Measurements from ENCODE around the gene HFE.
A peak's percentile ranks its signal among the peaks of the same experiment; 100 is the strongest.
"Not testable (repeated sequence)": the region's sequence is repeated elsewhere in the genome, so short reads cannot be mapped to it uniquely, and the experiment has no call there.

Gene HFE

GRCh38 chr6:26087284-26088115 is at the start of gene HFE:
Gene HFE (plus strand): TSS chr6:26087429. CDS start chr6:26087441, 12 bp downstream.
- DNase-seq, result no peak

DNA sequence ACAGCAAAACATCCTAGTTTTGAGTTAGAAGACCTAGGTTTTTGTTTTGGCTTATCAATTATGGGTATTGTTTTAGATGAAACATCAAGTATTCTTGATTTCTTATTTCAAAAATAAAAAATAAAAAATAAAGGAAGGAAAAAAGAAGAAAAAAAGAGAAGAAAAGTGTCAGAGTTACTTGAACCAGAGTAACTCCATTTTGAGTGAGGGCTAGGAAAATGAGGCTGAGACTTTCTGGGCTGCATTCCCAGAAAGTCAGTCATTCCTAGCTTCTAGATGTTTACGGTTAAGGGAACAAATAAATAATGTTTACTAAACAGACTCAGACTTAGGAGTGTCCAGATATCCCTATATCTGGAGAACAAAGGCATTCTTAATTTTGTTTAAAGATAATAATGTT is 45.3 kb upstream of the HFE start:
- no peak for DNase-seq

DNA sequence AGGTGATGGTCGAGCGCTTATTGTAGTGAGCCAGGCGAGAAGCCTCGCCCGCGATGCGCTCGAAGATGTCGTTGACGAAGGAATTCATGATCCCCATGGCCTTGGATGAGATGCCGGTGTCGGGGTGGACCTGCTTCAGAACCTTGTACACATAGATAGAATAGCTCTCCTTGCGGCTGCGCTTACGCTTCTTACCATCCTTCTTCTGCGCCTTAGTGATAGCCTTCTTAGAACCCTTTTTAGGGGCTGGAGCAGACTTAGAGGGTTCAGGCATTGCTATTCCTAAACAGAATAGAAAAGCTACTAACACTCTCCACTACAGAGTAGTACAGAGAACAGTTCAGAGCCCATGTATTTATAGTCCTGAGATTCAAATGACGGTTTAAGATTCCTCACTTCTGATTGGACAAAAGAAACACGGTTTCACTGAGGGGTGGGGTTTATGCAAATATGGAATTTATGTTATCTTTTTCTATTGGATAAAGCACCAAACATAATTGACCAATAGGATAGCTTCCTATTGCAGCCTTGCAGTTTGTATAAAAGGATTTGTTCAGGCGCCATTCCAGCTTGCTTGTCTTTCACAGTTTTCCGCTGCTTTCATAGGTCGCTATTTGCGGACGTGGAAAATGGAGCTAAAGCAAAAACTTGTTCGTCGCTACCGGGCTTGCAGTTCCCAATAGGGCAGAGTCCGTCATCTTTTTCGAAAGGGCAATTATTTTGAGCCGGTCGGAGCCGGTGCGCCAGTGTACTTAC is 43.7 kb upstream of the HFE start:
- DNase-seq, result no peak

GRCh38 chr6:26044140-26045064 is 42.8 kb upstream of the HFE start:
- DNase-seq, result no peak

GRCh38 chr6:26045065-26045927 is 41.9 kb upstream of the HFE start:
- peak in 1 of 2 experiments; percentile 31 for DNase-seq

- no peak for DNase-seq
Measured at GRCh38 chr6:26045928-26046368, 41.3 kb upstream of the HFE start.

- not testable (repeated sequence) for DNase-seq
Measured at GRCh38 chr6:26047329-26047728, 39.9 kb upstream of the HFE start.

GRCh38 chr6:26048590-26048989 is 38.6 kb upstream of the HFE start:
- DNase-seq, result no peak

- no peak for DNase-seq
Measured at GRCh38 chr6:26051665-26052310, 35.4 kb upstream of the HFE start.

- not testable (repeated sequence) for DNase-seq
Measured at GRCh38 chr6:26052762-26053250, 34.4 kb upstream of the HFE start.

- peak; percentile 56 to 57 for DNase-seq
Measured at GRCh38 chr6:26053992-26054780, 33.0 kb upstream of the HFE start.

GRCh38 chr6:26054781-26055718 is 32.2 kb upstream of the HFE start:
- DNase-seq, result peak; percentile 88 to 89

- DNase-seq, result peak; percentile 86 to 93
Measured at GRCh38 chr6:26055719-26056582, 31.3 kb upstream of the HFE start.

DNA sequence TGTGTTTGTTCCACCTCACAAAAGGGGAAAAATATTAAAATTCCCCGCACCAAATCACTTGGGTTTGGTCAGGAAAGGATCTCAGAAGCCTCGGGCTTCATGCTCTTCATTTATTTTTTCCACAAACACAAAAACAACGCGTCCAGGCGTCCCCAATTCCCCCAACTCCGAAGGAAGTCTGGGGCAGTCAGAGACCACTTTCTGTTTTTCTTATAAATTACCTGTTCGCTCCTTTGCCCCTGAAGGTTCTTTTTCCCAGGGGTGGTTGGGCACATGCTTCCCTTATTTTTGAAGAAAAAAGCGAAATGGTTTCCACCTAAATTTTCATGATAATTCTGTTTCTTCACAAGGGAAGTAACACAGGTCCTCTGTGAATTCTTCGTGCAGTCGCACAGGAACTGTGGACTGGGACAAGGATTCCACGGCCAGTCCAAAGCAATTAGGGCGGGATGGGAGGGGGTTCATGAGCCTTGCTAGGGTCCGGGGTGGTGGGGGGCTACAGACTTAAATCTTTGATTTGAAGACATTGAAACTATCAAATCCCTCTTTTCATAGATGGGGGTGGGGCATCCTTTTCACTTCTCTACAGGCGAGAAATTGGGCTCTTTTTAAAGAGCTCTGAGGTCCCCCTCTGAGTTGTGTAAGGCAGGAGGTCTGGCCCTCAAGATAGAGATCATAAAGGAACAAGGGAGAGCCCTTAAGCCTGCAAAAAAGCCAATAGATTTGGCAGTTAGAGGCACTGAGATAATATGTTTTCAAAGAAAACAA is 30.5 kb upstream of the HFE start:
- DNase-seq, result peak in 1 of 2 experiments; percentile 55

GRCh38 chr6:26057899-26058298 is 29.3 kb upstream of the HFE start:
- peak in 1 of 2 experiments; percentile 33 for DNase-seq

GRCh38 chr6:26058477-26059033 is 28.7 kb upstream of the HFE start:
- not testable (repeated sequence) for DNase-seq

DNA sequence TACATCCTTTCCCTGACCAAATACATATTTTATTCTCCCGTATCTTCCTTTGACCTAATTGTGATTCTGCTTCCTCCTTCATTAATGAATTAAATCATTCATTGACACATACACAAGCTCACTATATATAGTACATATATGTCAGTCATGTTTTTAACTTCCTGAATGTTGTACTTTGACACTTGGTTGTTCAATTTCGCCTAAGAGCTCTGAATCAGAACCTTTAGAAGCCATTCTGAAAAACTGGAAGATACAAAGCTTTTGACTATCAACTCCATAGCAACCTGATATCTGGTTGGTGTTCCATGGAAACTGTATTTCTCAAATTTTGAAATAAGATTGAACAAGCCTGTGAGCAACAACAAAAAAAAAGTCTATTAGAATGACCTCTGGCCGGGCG is 27.3 kb upstream of the HFE start:
- DNase-seq, result no peak

Measured in NCI-H526 (cell line).